Measurements from ENCODE around the gene RNF207. TPM values are rescaled to one million over a fixed set of nuclear protein-coding genes. Genes with fewer than 3 reads are reported as not detected.
A peak's percentile ranks its signal among the peaks of the same experiment; 100 is the strongest.

Gene RNF207
- total RNA-seq, 1 experiment from 2014 or later: 9.2 TPM

DNA sequence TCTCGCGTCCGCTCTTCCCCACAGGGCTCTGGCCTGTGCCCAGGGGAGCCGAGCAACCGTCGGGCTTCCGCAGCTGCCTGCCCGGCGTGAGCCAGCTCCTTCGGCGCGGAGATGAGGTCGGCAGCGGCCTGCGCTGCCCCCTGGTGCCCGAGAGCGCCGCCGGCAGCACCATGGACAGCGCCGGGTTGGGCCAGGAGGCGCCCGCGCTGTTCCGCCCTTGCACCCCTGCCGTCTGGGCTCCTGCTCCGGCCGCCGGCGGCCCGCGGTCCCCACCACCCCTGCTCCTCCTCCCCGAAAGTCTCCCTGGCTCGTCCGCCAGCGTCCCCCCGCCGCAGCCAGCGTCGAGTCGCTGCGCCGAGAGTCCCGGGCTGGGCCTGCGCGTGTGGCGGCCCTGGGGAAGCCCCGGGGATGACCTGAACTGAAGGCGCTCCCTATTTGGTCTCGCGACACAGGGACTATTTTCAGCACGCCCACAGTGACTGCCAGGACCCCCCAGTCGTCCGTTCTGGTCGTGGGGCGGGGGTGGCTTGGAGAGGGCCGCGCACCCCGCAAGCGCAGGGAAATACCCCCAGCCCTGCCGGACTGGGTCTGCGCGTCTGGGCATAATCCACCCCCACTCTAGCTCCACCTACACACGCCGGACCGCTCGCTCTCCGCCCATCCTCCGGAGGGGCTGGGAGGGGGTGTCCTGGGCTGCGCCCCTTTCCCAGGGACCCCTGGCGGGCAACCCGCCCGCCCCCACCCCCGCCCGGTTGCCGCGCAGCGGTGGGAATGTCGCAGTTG, 39.4 kb downstream of the RNF207 start (continued):
- TF ChIP-seq, protein P1, sequence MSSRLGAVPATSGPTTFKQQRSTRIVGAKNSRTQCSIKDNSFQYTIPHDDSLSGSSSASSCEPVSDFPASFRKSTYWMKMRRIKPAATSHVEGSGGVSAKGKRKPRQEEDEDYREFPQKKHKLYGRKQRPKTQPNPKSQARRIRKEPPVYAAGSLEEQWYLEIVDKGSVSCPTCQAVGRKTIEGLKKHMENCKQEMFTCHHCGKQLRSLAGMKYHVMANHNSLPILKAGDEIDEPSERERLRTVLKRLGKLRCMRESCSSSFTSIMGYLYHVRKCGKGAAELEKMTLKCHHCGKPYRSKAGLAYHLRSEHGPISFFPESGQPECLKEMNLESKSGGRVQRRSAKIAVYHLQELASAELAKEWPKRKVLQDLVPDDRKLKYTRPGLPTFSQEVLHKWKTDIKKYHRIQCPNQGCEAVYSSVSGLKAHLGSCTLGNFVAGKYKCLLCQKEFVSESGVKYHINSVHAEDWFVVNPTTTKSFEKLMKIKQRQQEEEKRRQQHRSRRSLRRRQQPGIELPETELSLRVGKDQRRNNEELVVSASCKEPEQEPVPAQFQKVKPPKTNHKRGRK (CRISPR knock-in tag; IDR thresholded peaks at IDR 0.05; ENCODE audit: borderline replicate concordance): peak; percentile 54; the same call in 1 of the 2 replicates
- no peak for TF ChIP-seq GTF2I (CRISPR knock-in tag; conservative IDR thresholded peaks at IDR 0.05)
- TF ChIP-seq, protein P2, sequence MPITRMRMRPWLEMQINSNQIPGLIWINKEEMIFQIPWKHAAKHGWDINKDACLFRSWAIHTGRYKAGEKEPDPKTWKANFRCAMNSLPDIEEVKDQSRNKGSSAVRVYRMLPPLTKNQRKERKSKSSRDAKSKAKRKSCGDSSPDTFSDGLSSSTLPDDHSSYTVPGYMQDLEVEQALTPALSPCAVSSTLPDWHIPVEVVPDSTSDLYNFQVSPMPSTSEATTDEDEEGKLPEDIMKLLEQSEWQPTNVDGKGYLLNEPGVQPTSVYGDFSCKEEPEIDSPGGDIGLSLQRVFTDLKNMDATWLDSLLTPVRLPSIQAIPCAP (CRISPR knock-in tag; IDR thresholded peaks at IDR 0.05): peak; percentile 95
- TF ChIP-seq ZNF138 (CRISPR knock-in tag; conservative IDR thresholded peaks at IDR 0.05): no peak
- TF ChIP-seq ZNF416 (CRISPR knock-in tag; IDR thresholded peaks at IDR 0.05): no peak
- TF ChIP-seq ZNF232 (CRISPR knock-in tag; IDR thresholded peaks at IDR 0.05): peak; percentile 94
- TF ChIP-seq ATF1 (CRISPR knock-in tag; IDR thresholded peaks at IDR 0.05): peak; percentile 68; the same call in 1 of the 2 replicates
- TF ChIP-seq, protein P3, sequence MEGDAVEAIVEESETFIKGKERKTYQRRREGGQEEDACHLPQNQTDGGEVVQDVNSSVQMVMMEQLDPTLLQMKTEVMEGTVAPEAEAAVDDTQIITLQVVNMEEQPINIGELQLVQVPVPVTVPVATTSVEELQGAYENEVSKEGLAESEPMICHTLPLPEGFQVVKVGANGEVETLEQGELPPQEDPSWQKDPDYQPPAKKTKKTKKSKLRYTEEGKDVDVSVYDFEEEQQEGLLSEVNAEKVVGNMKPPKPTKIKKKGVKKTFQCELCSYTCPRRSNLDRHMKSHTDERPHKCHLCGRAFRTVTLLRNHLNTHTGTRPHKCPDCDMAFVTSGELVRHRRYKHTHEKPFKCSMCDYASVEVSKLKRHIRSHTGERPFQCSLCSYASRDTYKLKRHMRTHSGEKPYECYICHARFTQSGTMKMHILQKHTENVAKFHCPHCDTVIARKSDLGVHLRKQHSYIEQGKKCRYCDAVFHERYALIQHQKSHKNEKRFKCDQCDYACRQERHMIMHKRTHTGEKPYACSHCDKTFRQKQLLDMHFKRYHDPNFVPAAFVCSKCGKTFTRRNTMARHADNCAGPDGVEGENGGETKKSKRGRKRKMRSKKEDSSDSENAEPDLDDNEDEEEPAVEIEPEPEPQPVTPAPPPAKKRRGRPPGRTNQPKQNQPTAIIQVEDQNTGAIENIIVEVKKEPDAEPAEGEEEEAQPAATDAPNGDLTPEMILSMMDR (IDR thresholded peaks at IDR 0.05): peak; percentile 39; the same call in 1 of the 2 replicates
- TF ChIP-seq NFATC4 (CRISPR knock-in tag; IDR thresholded peaks at IDR 0.05): no peak
- TF ChIP-seq HMGA2 (CRISPR knock-in tag; IDR thresholded peaks at IDR 0.05): no peak
- peak; percentile 96 for TF ChIP-seq RELA (CRISPR knock-in tag; IDR thresholded peaks at IDR 0.05; ENCODE audit: borderline replicate concordance)
- TF ChIP-seq, protein P4, sequence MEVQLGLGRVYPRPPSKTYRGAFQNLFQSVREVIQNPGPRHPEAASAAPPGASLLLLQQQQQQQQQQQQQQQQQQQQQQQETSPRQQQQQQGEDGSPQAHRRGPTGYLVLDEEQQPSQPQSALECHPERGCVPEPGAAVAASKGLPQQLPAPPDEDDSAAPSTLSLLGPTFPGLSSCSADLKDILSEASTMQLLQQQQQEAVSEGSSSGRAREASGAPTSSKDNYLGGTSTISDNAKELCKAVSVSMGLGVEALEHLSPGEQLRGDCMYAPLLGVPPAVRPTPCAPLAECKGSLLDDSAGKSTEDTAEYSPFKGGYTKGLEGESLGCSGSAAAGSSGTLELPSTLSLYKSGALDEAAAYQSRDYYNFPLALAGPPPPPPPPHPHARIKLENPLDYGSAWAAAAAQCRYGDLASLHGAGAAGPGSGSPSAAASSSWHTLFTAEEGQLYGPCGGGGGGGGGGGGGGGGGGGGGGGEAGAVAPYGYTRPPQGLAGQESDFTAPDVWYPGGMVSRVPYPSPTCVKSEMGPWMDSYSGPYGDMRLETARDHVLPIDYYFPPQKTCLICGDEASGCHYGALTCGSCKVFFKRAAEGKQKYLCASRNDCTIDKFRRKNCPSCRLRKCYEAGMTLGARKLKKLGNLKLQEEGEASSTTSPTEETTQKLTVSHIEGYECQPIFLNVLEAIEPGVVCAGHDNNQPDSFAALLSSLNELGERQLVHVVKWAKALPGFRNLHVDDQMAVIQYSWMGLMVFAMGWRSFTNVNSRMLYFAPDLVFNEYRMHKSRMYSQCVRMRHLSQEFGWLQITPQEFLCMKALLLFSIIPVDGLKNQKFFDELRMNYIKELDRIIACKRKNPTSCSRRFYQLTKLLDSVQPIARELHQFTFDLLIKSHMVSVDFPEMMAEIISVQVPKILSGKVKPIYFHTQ (CRISPR knock-in tag; IDR thresholded peaks at IDR 0.05): no peak
- TF ChIP-seq, protein P5, sequence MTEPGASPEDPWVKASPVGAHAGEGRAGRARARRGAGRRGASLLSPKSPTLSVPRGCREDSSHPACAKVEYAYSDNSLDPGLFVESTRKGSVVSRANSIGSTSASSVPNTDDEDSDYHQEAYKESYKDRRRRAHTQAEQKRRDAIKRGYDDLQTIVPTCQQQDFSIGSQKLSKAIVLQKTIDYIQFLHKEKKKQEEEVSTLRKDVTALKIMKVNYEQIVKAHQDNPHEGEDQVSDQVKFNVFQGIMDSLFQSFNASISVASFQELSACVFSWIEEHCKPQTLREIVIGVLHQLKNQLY (CRISPR knock-in tag; IDR thresholded peaks at IDR 0.05): peak; percentile 97
- TF ChIP-seq, protein P6, sequence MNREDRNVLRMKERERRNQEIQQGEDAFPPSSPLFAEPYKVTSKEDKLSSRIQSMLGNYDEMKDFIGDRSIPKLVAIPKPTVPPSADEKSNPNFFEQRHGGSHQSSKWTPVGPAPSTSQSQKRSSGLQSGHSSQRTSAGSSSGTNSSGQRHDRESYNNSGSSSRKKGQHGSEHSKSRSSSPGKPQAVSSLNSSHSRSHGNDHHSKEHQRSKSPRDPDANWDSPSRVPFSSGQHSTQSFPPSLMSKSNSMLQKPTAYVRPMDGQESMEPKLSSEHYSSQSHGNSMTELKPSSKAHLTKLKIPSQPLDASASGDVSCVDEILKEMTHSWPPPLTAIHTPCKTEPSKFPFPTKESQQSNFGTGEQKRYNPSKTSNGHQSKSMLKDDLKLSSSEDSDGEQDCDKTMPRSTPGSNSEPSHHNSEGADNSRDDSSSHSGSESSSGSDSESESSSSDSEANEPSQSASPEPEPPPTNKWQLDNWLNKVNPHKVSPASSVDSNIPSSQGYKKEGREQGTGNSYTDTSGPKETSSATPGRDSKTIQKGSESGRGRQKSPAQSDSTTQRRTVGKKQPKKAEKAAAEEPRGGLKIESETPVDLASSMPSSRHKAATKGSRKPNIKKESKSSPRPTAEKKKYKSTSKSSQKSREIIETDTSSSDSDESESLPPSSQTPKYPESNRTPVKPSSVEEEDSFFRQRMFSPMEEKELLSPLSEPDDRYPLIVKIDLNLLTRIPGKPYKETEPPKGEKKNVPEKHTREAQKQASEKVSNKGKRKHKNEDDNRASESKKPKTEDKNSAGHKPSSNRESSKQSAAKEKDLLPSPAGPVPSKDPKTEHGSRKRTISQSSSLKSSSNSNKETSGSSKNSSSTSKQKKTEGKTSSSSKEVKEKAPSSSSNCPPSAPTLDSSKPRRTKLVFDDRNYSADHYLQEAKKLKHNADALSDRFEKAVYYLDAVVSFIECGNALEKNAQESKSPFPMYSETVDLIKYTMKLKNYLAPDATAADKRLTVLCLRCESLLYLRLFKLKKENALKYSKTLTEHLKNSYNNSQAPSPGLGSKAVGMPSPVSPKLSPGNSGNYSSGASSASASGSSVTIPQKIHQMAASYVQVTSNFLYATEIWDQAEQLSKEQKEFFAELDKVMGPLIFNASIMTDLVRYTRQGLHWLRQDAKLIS (CRISPR knock-in tag; IDR thresholded peaks at IDR 0.05; ENCODE audit: borderline replicate concordance): peak; percentile 81; the same call in 1 of the 2 replicates
- TF ChIP-seq, protein P7, sequence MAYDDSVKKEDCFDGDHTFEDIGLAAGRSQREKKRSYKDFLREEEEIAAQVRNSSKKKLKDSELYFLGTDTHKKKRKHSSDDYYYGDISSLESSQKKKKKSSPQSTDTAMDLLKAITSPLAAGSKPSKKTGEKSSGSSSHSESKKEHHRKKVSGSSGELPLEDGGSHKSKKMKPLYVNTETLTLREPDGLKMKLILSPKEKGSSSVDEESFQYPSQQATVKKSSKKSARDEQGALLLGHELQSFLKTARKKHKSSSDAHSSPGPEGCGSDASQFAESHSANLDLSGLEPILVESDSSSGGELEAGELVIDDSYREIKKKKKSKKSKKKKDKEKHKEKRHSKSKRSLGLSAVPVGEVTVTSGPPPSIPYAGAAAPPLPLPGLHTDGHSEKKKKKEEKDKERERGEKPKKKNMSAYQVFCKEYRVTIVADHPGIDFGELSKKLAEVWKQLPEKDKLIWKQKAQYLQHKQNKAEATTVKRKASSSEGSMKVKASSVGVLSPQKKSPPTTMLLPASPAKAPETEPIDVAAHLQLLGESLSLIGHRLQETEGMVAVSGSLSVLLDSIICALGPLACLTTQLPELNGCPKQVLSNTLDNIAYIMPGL (CRISPR knock-in tag; IDR thresholded peaks at IDR 0.05): peak; percentile 97
- peak; percentile 94 for TF ChIP-seq NFE2L1 (CRISPR knock-in tag; IDR thresholded peaks at IDR 0.05)
- peak; percentile 95 for TF ChIP-seq ELF4 (CRISPR knock-in tag; IDR thresholded peaks at IDR 0.05; ENCODE audit: low read depth)
- TF ChIP-seq, protein P8, sequence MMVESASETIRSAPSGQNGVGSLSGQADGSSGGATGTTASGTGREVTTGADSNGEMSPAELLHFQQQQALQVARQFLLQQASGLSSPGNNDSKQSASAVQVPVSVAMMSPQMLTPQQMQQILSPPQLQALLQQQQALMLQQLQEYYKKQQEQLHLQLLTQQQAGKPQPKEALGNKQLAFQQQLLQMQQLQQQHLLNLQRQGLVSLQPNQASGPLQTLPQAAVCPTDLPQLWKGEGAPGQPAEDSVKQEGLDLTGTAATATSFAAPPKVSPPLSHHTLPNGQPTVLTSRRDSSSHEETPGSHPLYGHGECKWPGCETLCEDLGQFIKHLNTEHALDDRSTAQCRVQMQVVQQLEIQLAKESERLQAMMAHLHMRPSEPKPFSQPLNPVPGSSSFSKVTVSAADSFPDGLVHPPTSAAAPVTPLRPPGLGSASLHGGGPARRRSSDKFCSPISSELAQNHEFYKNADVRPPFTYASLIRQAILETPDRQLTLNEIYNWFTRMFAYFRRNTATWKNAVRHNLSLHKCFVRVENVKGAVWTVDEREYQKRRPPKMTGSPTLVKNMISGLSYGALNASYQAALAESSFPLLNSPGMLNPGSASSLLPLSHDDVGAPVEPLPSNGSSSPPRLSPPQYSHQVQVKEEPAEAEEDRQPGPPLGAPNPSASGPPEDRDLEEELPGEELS (CRISPR knock-in tag; IDR thresholded peaks at IDR 0.05): peak; percentile 99
- peak; percentile 84; the same call in 1 of the 2 replicates for TF ChIP-seq NR3C1 (CRISPR knock-in tag; conservative IDR thresholded peaks at IDR 0.05; ENCODE audit: low read depth)
- TF ChIP-seq, protein P9, sequence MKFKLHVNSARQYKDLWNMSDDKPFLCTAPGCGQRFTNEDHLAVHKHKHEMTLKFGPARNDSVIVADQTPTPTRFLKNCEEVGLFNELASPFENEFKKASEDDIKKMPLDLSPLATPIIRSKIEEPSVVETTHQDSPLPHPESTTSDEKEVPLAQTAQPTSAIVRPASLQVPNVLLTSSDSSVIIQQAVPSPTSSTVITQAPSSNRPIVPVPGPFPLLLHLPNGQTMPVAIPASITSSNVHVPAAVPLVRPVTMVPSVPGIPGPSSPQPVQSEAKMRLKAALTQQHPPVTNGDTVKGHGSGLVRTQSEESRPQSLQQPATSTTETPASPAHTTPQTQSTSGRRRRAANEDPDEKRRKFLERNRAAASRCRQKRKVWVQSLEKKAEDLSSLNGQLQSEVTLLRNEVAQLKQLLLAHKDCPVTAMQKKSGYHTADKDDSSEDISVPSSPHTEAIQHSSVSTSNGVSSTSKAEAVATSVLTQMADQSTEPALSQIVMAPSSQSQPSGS (CRISPR knock-in tag; IDR thresholded peaks at IDR 0.05; ENCODE audit: borderline replicate concordance, low read depth): peak; percentile 86; the same call in 1 of the 2 replicates

Measured in WTC11 (cell line).